Activated B cell treated with CpG ODN at 0.5 μM for 24 hours (primary cell): ENCODE measurements around the gene FRMD6. TPM values are rescaled to one million over a fixed set of nuclear protein-coding genes. Genes with fewer than 3 reads are reported as not detected.

Source experiments
- ATAC-seq: fragments of 200-7000 bp; cut with Tn5 transposase; one replicate; pipeline ENCODE4 v1.10.0; 2021; ENCODE audit warnings: low read depth, mild to moderate bottlenecking, moderate library complexity
- CTCF ChIA-PET: fragments of 350-600 bp; sonication (Branson Sonifier 250); formaldehyde crosslinking; loops from one replicate; lab custom pipeline; 2021; ENCODE audit warnings: antibody characterized with exemption; lab: Charles Lee
- POLR2A ChIA-PET: fragments of 350-600 bp; sonication (Branson Sonifier 250); formaldehyde crosslinking; loops from one replicate; lab custom pipeline; 2021; ENCODE audit warnings: antibody characterized with exemption; lab: Charles Lee
- DNase-seq: peaks from one replicate; pipeline ENCODE4 v3.0.0; 2022
- H3K27ac Mint-ChIP-seq: one replicate; pipeline ENCODE4 v1.8.0; 2020; ENCODE audit warnings: mixed read lengths
- H3K27me3 Mint-ChIP-seq: one replicate; pipeline ENCODE4 v1.8.0; 2021; ENCODE audit warnings: mixed read lengths
- H3K36me3 Mint-ChIP-seq: one replicate; pipeline ENCODE4 v1.8.0; 2021; ENCODE audit warnings: low read depth, mixed read lengths
- H3K4me1 Mint-ChIP-seq: one replicate; pipeline ENCODE4 v1.8.0; 2021; ENCODE audit warnings: mixed read lengths
- H3K4me3 Mint-ChIP-seq: one replicate; pipeline ENCODE4 v1.8.0; 2020; ENCODE audit warnings: mild to moderate bottlenecking, mixed read lengths
- H3K9me3 Mint-ChIP-seq: one replicate; pipeline ENCODE4 v1.8.0; 2020; ENCODE audit warnings: mixed read lengths
- CTCF ChIP-seq: fragments of 200-600 bp; IDR thresholded peaks from one replicate; pipeline ENCODE4 v1.8.0; 2022; ENCODE audit warnings: antibody characterized with exemption, mild to moderate bottlenecking
- intact Hi-C: fragments of 100-400 bp; cut with micrococcal nuclease; formaldehyde crosslinking; loops from one replicate; pipeline ENCODE4 v1.15.1; 2024
- total RNA-seq: library from RNA; stranded (reverse); gene quantifications from 2 replicates; pipeline ENCODE4 v1.2.3, GENCODE V29; 2022

The FRMD6 gene
- total RNA-seq, 1 donor from 2014 or later: 0.33 TPM

- Mint-ChIP-seq H3K27ac (no peak overlapping the region), H3K9me3 (no peaks in the 10 kb centered on the region), H3K4me1 (no peaks in the 10 kb centered on the region), H3K36me3 (no peaks in the 10 kb centered on the region), H3K4me3 (no peak overlapping the region), H3K27me3 (peaks cover 26% of the 10 kb centered on the region)
- intact Hi-C loops: no loop called here
- ATAC-seq (no peak), DNase-seq (no peak)
- no peak for TF ChIP-seq CTCF
- CTCF ChIA-PET: no interaction called here
- POLR2A ChIA-PET: no interaction called here
These were observed 9.8 kb downstream of the FRMD6 start for GRCh38 chr14:51661504-51661903.

- H3K27me3 Mint-ChIP-seq: peaks cover 8% of the 10 kb centered on the region
- H3K27ac Mint-ChIP-seq: no peak overlapping the region
- POLR2A ChIA-PET: no interaction called here
- H3K36me3 Mint-ChIP-seq: no peaks in the 10 kb centered on the region
- CTCF ChIA-PET: no interaction called here
- no peaks in the 10 kb centered on the region for H3K4me1 Mint-ChIP-seq
- ATAC-seq (no peak), DNase-seq (no peak)
- no peak overlapping the region for H3K4me3 Mint-ChIP-seq
- TF ChIP-seq CTCF: no peak
- intact Hi-C loops: no loop called here
- H3K9me3 Mint-ChIP-seq: no peaks in the 10 kb centered on the region
These were observed 12.1 kb downstream of the FRMD6 start for GRCh38 chr14:51663783-51664326.

- Mint-ChIP-seq H3K36me3 (no peaks in the 10 kb centered on the region), H3K4me3 (no peak overlapping the region), H3K4me1 (no peaks in the 10 kb centered on the region), H3K27ac (no peak overlapping the region), H3K9me3 (no peaks in the 10 kb centered on the region), H3K27me3 (peaks cover 4% of the 10 kb centered on the region)
- ChIA-PET CTCF (no interaction called here), POLR2A (no interaction called here)
- ATAC-seq (no peak), DNase-seq (no peak)
- TF ChIP-seq CTCF: no peak
- intact Hi-C loops: no loop called here
These were observed 14.4 kb downstream of the FRMD6 start for GRCh38 chr14:51666070-51666469.

- Mint-ChIP-seq H3K36me3 (no peaks in the 10 kb centered on the region), H3K27me3 (peaks cover 2% of the 10 kb centered on the region), H3K9me3 (no peaks in the 10 kb centered on the region), H3K4me1 (no peaks in the 10 kb centered on the region), H3K27ac (no peak overlapping the region), H3K4me3 (no peak overlapping the region)
- POLR2A ChIA-PET: no interaction called here
- ATAC-seq (no peak), DNase-seq (no peak)
- no peak for TF ChIP-seq CTCF
- intact Hi-C loops: no loop called here
- CTCF ChIA-PET: no interaction called here
These were observed 15.1 kb downstream of the FRMD6 start for GRCh38 chr14:51666826-51667225.

- CTCF ChIA-PET: no interaction called here
These were observed 17.2 kb downstream of the FRMD6 start for GRCh38 chr14:51668870-51669269.

More at GRCh38 chr14:51668870-51669269, 17.2 kb downstream of the FRMD6 start:
- no peak for ATAC-seq
- intact Hi-C loops: no loop called here
- no peaks in the 10 kb centered on the region for H3K9me3 Mint-ChIP-seq
- peaks cover 2% of the 10 kb centered on the region for H3K27me3 Mint-ChIP-seq
- no peak overlapping the region for H3K27ac Mint-ChIP-seq
- no peak for TF ChIP-seq CTCF
- H3K4me3 Mint-ChIP-seq: no peak overlapping the region
- no peaks in the 10 kb centered on the region for H3K36me3 Mint-ChIP-seq
- H3K4me1 Mint-ChIP-seq: no peaks in the 10 kb centered on the region
- DNase-seq: no peak
- POLR2A ChIA-PET: no interaction called here
